ENCODE results near the gene AGO4. TPM values are rescaled to one million over a fixed set of nuclear protein-coding genes. Genes with fewer than 3 reads are reported as not detected.
A peak's percentile ranks its signal among the peaks of the same experiment; 100 is the strongest.
"Not testable (repeated sequence)": the region's sequence is repeated elsewhere in the genome, so short reads cannot be mapped to it uniquely, and the experiment has no call there.

AGO4 gene
- total and polyA plus RNA-seq, 2 experiments from 2014 or later, result 11.4 to 21.1 TPM

DNA sequence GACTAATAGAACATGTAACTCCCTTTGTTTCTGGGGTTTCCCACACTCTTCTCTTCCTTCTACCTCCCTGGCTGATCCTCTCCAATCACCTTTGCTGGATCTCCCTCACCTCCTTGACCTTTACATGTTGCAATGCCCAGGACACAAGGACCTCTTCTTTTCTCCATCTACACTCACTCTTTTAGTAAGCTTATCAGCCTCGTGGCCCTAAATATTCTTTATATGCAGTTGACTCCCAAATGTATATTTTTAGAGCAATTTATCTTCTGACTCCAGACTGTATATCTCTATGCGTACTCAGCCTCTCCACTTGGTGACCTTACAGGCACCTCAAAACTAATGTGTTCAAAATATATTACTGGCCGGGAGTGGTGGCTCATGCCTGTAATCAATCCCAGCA, 19.7 kb upstream of the AGO4 start:
- H3K27me3 ChIP-seq, result no peaks in the 10 kb centered on the region

DNA sequence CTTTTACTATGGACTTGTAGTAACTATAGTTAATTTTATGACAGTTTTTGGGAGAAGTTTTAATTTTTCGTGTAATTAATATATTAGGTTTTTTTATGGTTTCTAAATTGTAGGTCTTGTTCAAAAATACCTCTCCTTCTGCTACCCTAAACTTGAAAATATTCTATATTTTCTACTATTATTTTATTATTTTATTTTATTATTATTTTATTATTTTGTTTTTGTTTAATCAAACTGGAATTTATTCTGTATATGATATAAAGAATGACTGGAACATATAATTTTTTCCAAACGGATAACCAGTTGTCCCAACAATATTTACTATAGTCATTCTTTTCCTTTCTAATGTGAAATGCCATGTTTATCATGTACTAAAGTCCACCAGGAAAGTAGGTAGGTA, 17.1 kb upstream of the AGO4 start:
- no peak for DNase-seq (ENCODE audit: low read depth in 1 of 2, low spot score in 1 of 2)
- TF ChIP-seq, protein P1, sequence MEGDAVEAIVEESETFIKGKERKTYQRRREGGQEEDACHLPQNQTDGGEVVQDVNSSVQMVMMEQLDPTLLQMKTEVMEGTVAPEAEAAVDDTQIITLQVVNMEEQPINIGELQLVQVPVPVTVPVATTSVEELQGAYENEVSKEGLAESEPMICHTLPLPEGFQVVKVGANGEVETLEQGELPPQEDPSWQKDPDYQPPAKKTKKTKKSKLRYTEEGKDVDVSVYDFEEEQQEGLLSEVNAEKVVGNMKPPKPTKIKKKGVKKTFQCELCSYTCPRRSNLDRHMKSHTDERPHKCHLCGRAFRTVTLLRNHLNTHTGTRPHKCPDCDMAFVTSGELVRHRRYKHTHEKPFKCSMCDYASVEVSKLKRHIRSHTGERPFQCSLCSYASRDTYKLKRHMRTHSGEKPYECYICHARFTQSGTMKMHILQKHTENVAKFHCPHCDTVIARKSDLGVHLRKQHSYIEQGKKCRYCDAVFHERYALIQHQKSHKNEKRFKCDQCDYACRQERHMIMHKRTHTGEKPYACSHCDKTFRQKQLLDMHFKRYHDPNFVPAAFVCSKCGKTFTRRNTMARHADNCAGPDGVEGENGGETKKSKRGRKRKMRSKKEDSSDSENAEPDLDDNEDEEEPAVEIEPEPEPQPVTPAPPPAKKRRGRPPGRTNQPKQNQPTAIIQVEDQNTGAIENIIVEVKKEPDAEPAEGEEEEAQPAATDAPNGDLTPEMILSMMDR (IDR thresholded peaks at IDR 0.05; ENCODE audit: low read depth, low read length), result no peak
- no peaks in the 10 kb centered on the region for H3K27me3 ChIP-seq
- no peak overlapping the region for H3K27ac ChIP-seq
- no peaks in the 10 kb centered on the region for H3K9me3 ChIP-seq (ENCODE audit: low read depth)
- H3K36me3 ChIP-seq, result no peaks in the 10 kb centered on the region
- peaks cover 12% of the 10 kb centered on the region for H3K4me1 ChIP-seq (ENCODE audit: low read depth)
- H3K4me3 ChIP-seq, result no peak overlapping the region

More for the DNA sequence above, 19.7 kb upstream of the AGO4 start:
- no peak for DNase-seq (ENCODE audit: low read depth in 1 of 2, low spot score in 1 of 2)
- Histone ChIP-seq H3K27ac (peak overlapping the region; percentile 19), H3K9me3 (ENCODE audit: low read depth) (no peaks in the 10 kb centered on the region), H3K36me3 (no peaks in the 10 kb centered on the region), H3K4me3 (no peak overlapping the region), H3K4me1 (ENCODE audit: low read depth) (peaks cover 12% of the 10 kb centered on the region)
- TF ChIP-seq, protein P1 (IDR thresholded peaks at IDR 0.05; ENCODE audit: low read depth, low read length), result no peak

DNA sequence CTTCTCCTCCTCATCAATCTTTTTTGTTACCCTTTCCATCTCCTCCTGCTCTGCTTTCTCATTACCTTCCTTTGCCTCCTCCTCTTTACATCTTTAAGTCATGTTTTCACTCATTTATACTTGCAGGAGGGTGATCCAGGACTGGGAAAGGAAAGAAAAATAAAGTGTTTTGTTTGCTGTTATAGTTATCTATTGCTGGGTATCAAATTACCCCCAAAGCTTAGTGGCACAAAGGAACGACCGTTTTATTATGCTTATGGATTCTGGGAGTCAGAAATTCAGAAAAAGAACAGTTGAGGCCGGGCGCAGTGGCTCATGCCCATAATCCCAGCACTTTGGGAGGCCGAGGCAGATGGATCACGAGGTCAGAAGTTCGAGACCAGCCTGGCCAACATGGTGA, 12.5 kb upstream of the AGO4 start:
- Histone ChIP-seq H3K36me3 (no peaks in the 10 kb centered on the region), H3K27ac (no peak overlapping the region), H3K27me3 (no peaks in the 10 kb centered on the region), H3K4me1 (ENCODE audit: low read depth) (no peaks in the 10 kb centered on the region), H3K9me3 (ENCODE audit: low read depth) (no peaks in the 10 kb centered on the region), H3K4me3 (no peak overlapping the region)
- TF ChIP-seq, protein P1 (IDR thresholded peaks at IDR 0.05; ENCODE audit: low read depth, low read length), result no peak
- no peak for DNase-seq (ENCODE audit: low read depth in 1 of 2, low spot score in 1 of 2)

DNA sequence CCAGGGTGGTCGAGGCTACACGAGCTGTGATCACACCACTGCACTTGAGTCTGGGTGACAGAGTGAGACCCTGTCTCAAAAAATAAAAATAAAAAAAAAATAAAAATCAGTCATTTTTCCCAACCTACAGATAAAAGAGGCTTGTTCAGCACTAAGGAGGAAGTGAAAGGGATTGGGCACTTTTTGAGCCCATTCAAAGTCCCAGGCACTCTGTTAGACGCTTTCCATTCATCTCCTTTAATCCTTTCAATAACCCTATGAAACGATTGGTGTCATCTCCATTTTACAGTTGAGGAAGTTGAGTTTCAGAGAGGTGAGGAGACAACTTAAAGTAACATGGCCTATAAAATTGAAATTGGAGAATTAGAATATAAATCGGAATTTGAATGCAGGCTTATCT, 10.4 kb upstream of the AGO4 start:
- Histone ChIP-seq H3K4me1 (ENCODE audit: low read depth) (no peaks in the 10 kb centered on the region), H3K27ac (no peak overlapping the region), H3K4me3 (no peak overlapping the region), H3K36me3 (no peaks in the 10 kb centered on the region), H3K27me3 (no peaks in the 10 kb centered on the region), H3K9me3 (ENCODE audit: low read depth) (no peaks in the 10 kb centered on the region)
- TF ChIP-seq, protein P1 (IDR thresholded peaks at IDR 0.05; ENCODE audit: low read depth, low read length), result no peak
- DNase-seq (ENCODE audit: low read depth in 1 of 2, low spot score in 1 of 2), result no peak

DNA sequence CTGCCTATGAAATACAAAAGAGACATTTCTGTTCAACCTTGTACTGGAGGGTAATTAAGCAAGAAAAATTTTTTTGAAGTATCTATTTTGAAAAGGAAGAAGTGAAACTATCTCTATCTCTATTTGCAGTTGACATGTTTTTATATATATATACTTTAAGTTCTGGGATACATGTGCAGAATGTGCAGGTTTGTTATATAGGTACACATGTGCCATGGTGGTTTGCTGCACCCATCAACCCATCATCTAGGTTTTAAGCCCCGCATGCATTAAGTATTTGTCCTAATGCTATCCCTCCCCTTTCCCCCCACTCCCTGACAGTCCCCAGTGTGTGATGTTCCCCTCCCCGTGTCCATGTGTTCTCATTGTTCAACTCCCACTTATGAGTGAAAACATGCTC, 9.8 kb upstream of the AGO4 start:
- not testable (repeated sequence) for H3K27me3 ChIP-seq; H3K27ac ChIP-seq; DNase-seq (ENCODE audit: low read depth in 1 of 2, low spot score in 1 of 2); H3K36me3 ChIP-seq; H3K4me1 ChIP-seq (ENCODE audit: low read depth); H3K9me3 ChIP-seq (ENCODE audit: low read depth); H3K4me3 ChIP-seq

DNA sequence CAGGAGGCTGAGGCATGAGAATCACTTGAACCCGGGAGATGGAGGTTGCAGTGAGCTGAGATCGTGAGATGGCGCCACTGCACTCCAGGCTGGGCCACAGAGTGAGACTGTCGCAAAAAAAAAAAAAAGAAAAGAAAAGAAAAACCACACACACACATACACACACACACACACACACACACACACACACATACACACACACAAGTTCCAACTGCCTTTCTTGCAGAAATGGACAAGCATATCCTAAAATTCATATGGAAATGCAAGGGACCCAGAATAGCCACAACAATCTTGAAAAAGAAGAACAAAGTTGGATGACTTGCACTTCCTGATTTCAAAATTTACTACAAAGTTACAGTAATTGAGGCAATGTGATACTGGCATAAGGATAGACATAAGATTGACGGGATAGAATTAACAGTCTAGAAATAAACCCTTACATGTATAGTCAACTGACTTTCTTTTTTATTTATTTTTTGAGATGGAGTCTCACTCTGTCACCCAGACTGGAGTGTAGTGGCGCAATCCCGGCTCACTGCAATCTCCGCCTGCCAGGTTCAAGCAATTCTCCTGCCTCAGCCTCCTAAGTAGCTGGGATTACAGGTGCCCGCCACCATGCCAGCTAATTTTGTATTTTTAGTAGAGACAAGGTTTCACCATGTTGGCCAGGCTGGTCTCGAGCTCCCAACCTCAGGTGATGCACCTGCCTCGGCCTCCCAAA, 7.5 kb upstream of the AGO4 start:
- DNase-seq (ENCODE audit: low read depth in 1 of 2, low spot score in 1 of 2); H3K9me3 ChIP-seq (ENCODE audit: low read depth); H3K4me3 ChIP-seq: not testable (repeated sequence)

More for the DNA sequence above, 7.5 kb upstream of the AGO4 start:
- H3K27me3 ChIP-seq; H3K4me1 ChIP-seq (ENCODE audit: low read depth); H3K27ac ChIP-seq; H3K36me3 ChIP-seq: not testable (repeated sequence)
